Small intestine (tissue), 7 donors: ENCODE measurements around the gene VENTX. TPM values are rescaled to one million over a fixed set of nuclear protein-coding genes. Genes with fewer than 3 reads are reported as not detected.
A peak's percentile ranks its signal among the peaks of the same experiment; 100 is the strongest.
"Not testable (repeated sequence)": the region's sequence is repeated elsewhere in the genome, so short reads cannot be mapped to it uniquely, and the experiment has no call there.

Source experiments
- DNase-seq, 2 donors: peaks; one replicate each; pipeline versions ENCODE4 v3.0.0 to v3.0.0-alpha.2; 2013
- FAIRE-seq: peaks from 2 replicates; lab custom pipeline; 2012; peaks lifted over from hg19 to GRCh38; lab: Jason Lieb, UNC
- H3K27ac ChIP-seq, 3 donors: one replicate each; pipeline ENCODE4 v1.5.1; 2013; ENCODE audit warnings: low read length in 2 of 3, mild to moderate bottlenecking in 2 of 3, control low read depth in 1 of 3, inconsistent platforms in 1 of 3, low read depth in 1 of 3, moderate library complexity in 1 of 3
- H3K27me3 ChIP-seq, 3 donors: one replicate each; pipeline ENCODE4 v1.6.1; 2013; ENCODE audit warnings: low read length in 3 of 3, inconsistent platforms in 1 of 3; ENCODE audit not compliant: control insufficient read depth in 3 of 3, insufficient read depth in 3 of 3
- H3K36me3 ChIP-seq, 3 donors: one replicate each; pipeline ENCODE4 v1.6.1; 2013; ENCODE audit warnings: low read length in 3 of 3, inconsistent platforms in 1 of 3, low read depth in 1 of 3, mild to moderate bottlenecking in 1 of 3, moderate library complexity in 1 of 3; ENCODE audit not compliant: control insufficient read depth in 3 of 3, insufficient read depth in 2 of 3
- H3K4me1 ChIP-seq, 3 donors: one replicate each; pipeline ENCODE4 v1.6.1; 2013; ENCODE audit warnings: low read length in 2 of 3, inconsistent platforms in 1 of 3, low read depth in 1 of 3, mild to moderate bottlenecking in 1 of 3, moderate library complexity in 1 of 3; ENCODE audit not compliant: control insufficient read depth in 3 of 3, insufficient read depth in 2 of 3
- H3K4me3 ChIP-seq, 3 donors: one replicate each; pipeline ENCODE4 v1.5.1; 2013; ENCODE audit warnings: low read length in 3 of 3, control low read depth in 1 of 3, inconsistent platforms in 1 of 3, low read depth in 1 of 3, mild to moderate bottlenecking in 1 of 3, moderate library complexity in 1 of 3
- H3K9me3 ChIP-seq, 2 donors: one replicate each; pipeline ENCODE4 v1.6.1; 2013; ENCODE audit warnings: low read depth in 1 of 2, low read length in 1 of 2; ENCODE audit not compliant: control insufficient read depth in 2 of 2, insufficient read depth in 1 of 2
- WGBS, 3 donors: extraction: QIAGEN DNeasy Blood & Tissue Kit; methylation state at CpG; one replicate each; pipeline ENCODE4 v1.1.7; 2013; 5-methylcytosine and 5-hydroxymethylcytosine counted together
- polyA plus RNA-seq, 4 donors: library from polyadenylated mRNA; stranded (reverse) in 3 of 4; unstranded in 1 of 4; fragments of 200-250 nt in 3 of 4; fragments of 120-200 nt in 1 of 4; gene quantifications; one replicate each; pipeline versions ENCODE4 v1.2.1 to v1.2.3, GENCODE V29; 2013
- donor health status: healthy with polysubstance abuse.
- donor health status: control.
- donor health status: control.
- donor health status: Bipolar disorder and iron deficiency.
- donor health status: healthy.

The VENTX gene
- polyA plus RNA-seq, 4 donors: 0.19 to 0.30 TPM; not detected in 2

- H3K4me3 ChIP-seq: no peak overlapping the region
- no peak for FAIRE-seq
- no peak overlapping the region for H3K27ac ChIP-seq
- H3K36me3 ChIP-seq: peaks cover 0 to 9% (median 0%) of the 10 kb centered on the region in 3 donors
- WGBS, 3 donors: 7 to 40% (median 12%) methylated on average over 9 of the region's 9 CpGs
- H3K9me3 ChIP-seq: no peaks in the 10 kb centered on the region
- H3K27me3 ChIP-seq: no peaks in the 10 kb centered on the region
- peak in 1 of 2 donors; percentile 74 for DNase-seq
- peaks cover 3 to 27% (median 5%) of the 10 kb centered on the region in 3 donors for H3K4me1 ChIP-seq
Observed at GRCh38 chr10:133264461-133264860, 26.8 kb downstream of the VENTX start.

- peaks cover 0 to 13% (median 0%) of the 10 kb centered on the region in 3 donors for H3K36me3 ChIP-seq
- WGBS, 3 donors: 17 to 57% (median 31%) methylated on average over 8 to 10 of the region's 10 CpGs
- not testable (repeated sequence) for H3K9me3 ChIP-seq, H3K27me3 ChIP-seq, H3K4me3 ChIP-seq, H3K27ac ChIP-seq, FAIRE-seq
- H3K4me1 ChIP-seq: peaks cover 3 to 27% (median 5%) of the 10 kb centered on the region in 3 donors
- DNase-seq: peak in 1 of 2 donors; percentile 63
Observed at GRCh38 chr10:133265052-133265451, 27.4 kb downstream of the VENTX start.

DNA sequence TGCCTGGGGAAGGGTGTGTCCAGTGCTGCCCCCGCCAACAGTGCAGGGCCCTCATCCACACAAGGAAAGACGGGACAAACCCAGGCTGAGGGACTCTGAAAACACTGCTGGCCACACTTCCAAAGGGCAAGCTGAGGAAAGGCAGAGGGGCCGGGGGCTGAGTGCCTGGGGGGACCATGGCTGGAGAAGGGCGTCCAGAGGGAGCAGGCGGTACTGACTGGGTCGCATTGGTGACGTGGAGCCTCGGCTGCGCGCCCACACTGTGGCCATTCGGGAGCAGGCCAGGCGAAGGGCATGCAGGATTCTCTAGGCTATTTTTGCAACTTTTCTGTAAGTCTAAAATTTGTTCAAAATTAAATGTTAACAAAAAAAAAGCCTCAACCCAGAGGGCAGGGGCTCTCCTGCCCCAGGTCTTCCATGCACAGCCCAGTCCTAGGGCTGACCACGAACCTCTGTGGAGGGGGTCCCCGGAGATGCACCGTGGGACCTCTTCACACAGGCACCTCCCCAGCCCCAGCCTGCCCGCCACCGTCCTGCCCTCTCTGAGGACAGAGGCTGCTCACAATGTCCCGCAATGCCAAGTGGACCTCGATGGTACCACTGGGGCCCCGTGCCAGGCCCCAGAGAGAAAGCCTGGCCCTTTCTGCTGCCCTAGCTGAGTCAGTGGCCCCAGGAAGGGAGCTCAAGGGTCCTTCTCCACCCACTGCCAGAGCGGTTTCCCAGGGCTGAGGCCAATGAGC is 28.6 kb downstream of the VENTX start:
- peaks cover 3 to 20% (median 5%) of the 10 kb centered on the region in 3 donors for H3K4me1 ChIP-seq
- 87 to 90% (median 89%) methylated on average over 21 of the region's 21 CpGs for whole genome bisulfite sequencing, 3 donors
- H3K9me3 ChIP-seq: no peaks in the 10 kb centered on the region
- FAIRE-seq: no peak
- no peak for DNase-seq
- no peak overlapping the region for H3K27ac ChIP-seq
- H3K36me3 ChIP-seq: peaks cover 0 to 23% (median 0%) of the 10 kb centered on the region in 3 donors
- no peak overlapping the region for H3K4me3 ChIP-seq
- H3K27me3 ChIP-seq: no peaks in the 10 kb centered on the region

DNA sequence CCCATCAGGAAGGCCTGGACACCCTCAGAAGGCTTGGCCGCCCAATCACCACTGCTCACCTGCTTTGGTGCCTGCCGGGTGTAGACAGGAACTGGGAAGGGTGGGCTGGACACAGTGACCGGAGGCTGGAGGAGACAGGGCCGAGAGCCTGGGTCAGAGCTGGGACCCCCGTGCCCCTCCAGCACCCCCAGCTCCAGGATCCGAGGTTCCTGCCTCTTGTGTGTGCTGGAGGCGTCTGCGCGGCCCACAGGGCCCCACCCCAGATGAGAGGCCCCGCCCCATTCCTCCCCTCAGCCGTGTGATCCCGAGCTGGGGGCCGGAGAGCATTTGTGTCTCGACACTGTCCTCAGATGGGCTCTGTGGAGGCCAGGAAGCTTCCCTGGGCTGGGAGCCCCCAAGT is 29.6 kb downstream of the VENTX start:
- DNase-seq (no peak), FAIRE-seq (no peak)
- WGBS, 3 donors: 64 to 82% (median 78%) methylated on average over 12 to 14 of the region's 14 CpGs
- peaks cover 3 to 15% (median 4%) of the 10 kb centered on the region in 3 donors for H3K4me1 ChIP-seq
- H3K27ac ChIP-seq: no peak overlapping the region
- H3K27me3 ChIP-seq: no peaks in the 10 kb centered on the region
- H3K36me3 ChIP-seq: peaks cover 0 to 27% (median 0%) of the 10 kb centered on the region in 3 donors
- H3K9me3 ChIP-seq: no peaks in the 10 kb centered on the region
- no peak overlapping the region for H3K4me3 ChIP-seq

DNA sequence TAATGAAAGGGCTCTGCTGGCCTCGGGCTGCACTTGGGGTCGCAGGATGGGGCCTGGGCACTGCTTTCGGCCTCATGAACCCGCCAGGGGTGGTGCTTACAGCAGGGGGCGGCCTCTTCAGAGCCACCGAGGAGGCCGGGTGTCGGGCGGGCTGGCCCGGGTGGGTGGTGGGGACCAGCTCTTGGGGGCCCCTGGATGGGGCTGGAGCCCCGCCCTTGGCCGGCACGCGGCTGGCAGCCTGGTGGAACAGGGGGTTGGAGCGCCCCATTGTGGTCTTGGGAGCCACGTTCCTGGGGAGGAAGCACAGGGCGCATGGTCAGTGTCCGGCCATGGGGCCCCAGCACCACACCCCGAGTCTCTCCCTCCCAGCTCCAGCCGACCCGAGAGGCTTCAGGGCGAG is 30.2 kb downstream of the VENTX start:
- no peak overlapping the region for H3K27ac ChIP-seq
- DNase-seq: no peak
- no peaks in the 10 kb centered on the region for H3K9me3 ChIP-seq
- H3K4me3 ChIP-seq: no peak overlapping the region
- H3K36me3 ChIP-seq: peaks cover 0 to 27% (median 0%) of the 10 kb centered on the region in 3 donors
- WGBS, 3 donors: 82 to 89% (median 86%) methylated on average over 17 to 22 of the region's 22 CpGs
- H3K4me1 ChIP-seq: peaks cover 0 to 10% (median 3%) of the 10 kb centered on the region in 3 donors
- no peaks in the 10 kb centered on the region for H3K27me3 ChIP-seq
- FAIRE-seq: no peak

GRCh38 chr10:133268532-133268931 is 30.9 kb downstream of the VENTX start:
- Histone ChIP-seq H3K4me1 (peaks cover 0 to 3% (median 3%) of the 10 kb centered on the region in 3 donors), H3K9me3 (no peaks in the 10 kb centered on the region), H3K4me3 (no peak overlapping the region), H3K27ac (no peak overlapping the region), H3K27me3 (no peaks in the 10 kb centered on the region), H3K36me3 (peaks cover 0 to 27% (median 0%) of the 10 kb centered on the region in 3 donors)
- DNase-seq: no peak
- FAIRE-seq: no peak
- 93 to 94% (median 93%) methylated on average over 22 of the region's 22 CpGs for whole genome bisulfite sequencing, 3 donors

DNA sequence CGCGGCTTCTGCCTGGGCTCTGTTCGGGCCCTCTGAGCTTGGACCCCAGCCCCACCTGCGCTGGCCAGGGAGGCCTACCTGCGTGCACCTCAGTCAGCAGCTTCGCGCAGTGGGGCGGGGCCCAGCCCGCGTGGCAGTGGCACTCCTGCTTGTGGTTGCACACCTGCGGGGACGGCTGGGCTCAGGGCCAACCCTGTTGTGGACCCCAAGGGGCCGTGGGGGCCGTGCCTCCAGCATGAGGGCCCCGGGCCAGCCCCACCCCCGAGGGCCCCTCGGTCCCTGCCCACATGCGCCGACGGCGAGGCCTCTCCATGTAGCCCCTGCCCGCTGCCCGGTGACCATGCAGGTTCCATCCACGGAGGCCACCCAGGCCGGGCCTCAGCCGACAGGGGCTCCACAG is 31.7 kb downstream of the VENTX start:
- H3K9me3 ChIP-seq: no peaks in the 10 kb centered on the region
- H3K4me1 ChIP-seq: peaks cover 0 to under 1% (median 0%) of the 10 kb centered on the region in 3 donors
- H3K27ac ChIP-seq: no peak overlapping the region
- FAIRE-seq: no peak
- 68 to 88% (median 86%) methylated on average over 20 to 26 of the region's 26 CpGs for WGBS, 3 donors
- H3K4me3 ChIP-seq: no peak overlapping the region
- H3K36me3 ChIP-seq: peaks cover 0 to 27% (median 0%) of the 10 kb centered on the region in 3 donors
- no peaks in the 10 kb centered on the region for H3K27me3 ChIP-seq
- no peak for DNase-seq

GRCh38 chr10:133270204-133270603 is 32.5 kb downstream of the VENTX start:
- 80 to 91% (median 85%) methylated on average over 20 of the region's 20 CpGs for WGBS, 3 donors
- FAIRE-seq: no peak

More at GRCh38 chr10:133270204-133270603, 32.5 kb downstream of the VENTX start:
- Histone ChIP-seq H3K9me3 (no peaks in the 10 kb centered on the region), H3K4me3 (no peak overlapping the region), H3K36me3 (peaks cover 0 to 27% (median 0%) of the 10 kb centered on the region in 3 donors), H3K27me3 (peaks cover 0 to 5% (median 3%) of the 10 kb centered on the region in 3 donors), H3K4me1 (peaks cover 0 to 8% (median 0%) of the 10 kb centered on the region in 3 donors), H3K27ac (no peak overlapping the region)
- no peak for DNase-seq
